ENCODE results near the gene NFYC. TPM values are rescaled to one million over a fixed set of nuclear protein-coding genes. Genes with fewer than 3 reads are reported as not detected.

The NFYC gene
- total RNA-seq, 1 experiment from 2014 or later: 61.6 TPM

DNA sequence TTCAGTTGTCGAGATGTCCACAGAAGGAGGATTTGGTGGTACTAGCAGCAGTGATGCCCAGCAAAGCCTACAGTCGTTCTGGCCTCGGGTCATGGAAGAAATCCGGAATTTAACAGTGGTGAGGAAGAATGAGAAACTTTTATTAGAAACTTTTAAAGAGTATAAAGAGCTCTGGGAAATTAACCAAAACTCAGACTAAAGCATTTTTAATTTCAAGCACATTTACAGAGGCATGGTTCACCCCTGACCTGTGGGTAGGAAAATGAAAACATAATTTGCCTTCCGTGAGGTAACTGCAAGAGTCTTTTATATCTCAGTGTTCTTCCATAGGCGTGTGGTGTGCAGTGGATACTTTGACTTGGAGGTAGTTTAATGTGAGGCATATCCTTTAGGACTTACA is 47.3 kb downstream of the NFYC start:
- CTCF ChIA-PET: no interaction called here
- BruUV-seq (replicated peaks): no TSS peak
- H3K4me3 Mint-ChIP-seq (ENCODE audit: unreplicated experiment): no peak overlapping the region
- POLR2A ChIA-PET: no interaction called here
- intact Hi-C loops (cut with micrococcal nuclease; ENCODE audit: unreplicated experiment): no loop called here
- Histone ChIP-seq H3K4me3 (ENCODE audit: low read depth, low read length) (no peak overlapping the region), H3K9me3 (no peaks in the 10 kb centered on the region), H3K4me1 (no peaks in the 10 kb centered on the region), H3K36me3 (ENCODE audit: control insufficient read depth, insufficient read depth, low read length) (no peaks in the 10 kb centered on the region; the same call in 1 of the 2 replicates), H3K27me3 (replicated peaks; ENCODE audit: control insufficient read depth, insufficient read depth, low read length) (no peaks in the 10 kb centered on the region)
- no peaks in the 10 kb centered on the region for H3K27me3 Mint-ChIP-seq (ENCODE audit: insufficient read depth, unreplicated experiment)
- H3K9me3 Mint-ChIP-seq (ENCODE audit: unreplicated experiment): no peaks in the 10 kb centered on the region
- no peak for DNase-seq
- no peaks in the 10 kb centered on the region for H3K4me1 Mint-ChIP-seq (ENCODE audit: low read depth, unreplicated experiment)
- no peak for TF ChIP-seq CTCF (IDR thresholded peaks at IDR 0.05; ENCODE audit: insufficient read depth in 1 of 2, low read depth in 1 of 2, low read length in 1 of 2, severe bottlenecking in 1 of 2, unreplicated experiment in 1 of 2)
- H3K27ac Mint-ChIP-seq (ENCODE audit: unreplicated experiment): no peak overlapping the region
- peaks cover 19% of the 10 kb centered on the region for H3K36me3 Mint-ChIP-seq (ENCODE audit: insufficient read depth, unreplicated experiment)

DNA sequence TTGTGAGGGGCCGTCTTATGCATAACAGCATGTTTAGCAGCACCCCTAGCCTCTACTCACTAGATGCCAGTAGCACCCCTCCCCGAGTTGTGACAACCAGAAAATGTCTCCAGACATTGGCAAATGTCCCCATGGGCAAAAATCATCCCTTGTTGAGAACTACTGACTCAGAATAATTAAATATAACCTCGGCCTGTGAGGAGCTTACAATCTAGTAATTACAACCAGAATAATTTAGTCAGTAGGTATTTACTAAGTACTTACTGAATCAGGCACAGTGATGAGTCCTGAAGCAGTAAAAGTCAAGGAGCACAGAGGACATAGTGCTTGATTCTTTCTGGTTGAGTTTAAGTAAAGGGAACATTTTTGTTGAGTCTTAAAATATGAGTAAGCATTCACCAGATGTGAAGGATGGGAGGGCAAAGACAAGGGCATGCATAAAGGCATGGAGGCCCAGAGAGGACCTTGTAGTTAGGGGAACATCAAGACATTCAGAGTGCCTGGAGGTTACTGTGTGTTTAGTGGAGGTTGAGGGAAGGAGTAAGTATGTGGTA is 48.0 kb downstream of the NFYC start:
- Mint-ChIP-seq H3K27ac (ENCODE audit: unreplicated experiment) (no peak overlapping the region), H3K27me3 (ENCODE audit: insufficient read depth, unreplicated experiment) (no peaks in the 10 kb centered on the region), H3K4me3 (ENCODE audit: unreplicated experiment) (no peak overlapping the region), H3K4me1 (ENCODE audit: low read depth, unreplicated experiment) (no peaks in the 10 kb centered on the region), H3K36me3 (ENCODE audit: insufficient read depth, unreplicated experiment) (peaks cover 19% of the 10 kb centered on the region), H3K9me3 (ENCODE audit: unreplicated experiment) (no peaks in the 10 kb centered on the region)
- BruUV-seq (replicated peaks): no TSS peak
- intact Hi-C loops (cut with micrococcal nuclease; ENCODE audit: unreplicated experiment): no loop called here
- H3K4me3 ChIP-seq (ENCODE audit: low read depth, low read length): no peak overlapping the region
- ChIA-PET CTCF (no interaction called here), POLR2A (no interaction called here)
- no peaks in the 10 kb centered on the region for H3K4me1 ChIP-seq
- TF ChIP-seq CTCF (IDR thresholded peaks at IDR 0.05; ENCODE audit: insufficient read depth in 1 of 2, low read depth in 1 of 2, low read length in 1 of 2, severe bottlenecking in 1 of 2, unreplicated experiment in 1 of 2): no peak
- no peak for DNase-seq
- H3K9me3 ChIP-seq: no peaks in the 10 kb centered on the region
- H3K27me3 ChIP-seq (replicated peaks; ENCODE audit: control insufficient read depth, insufficient read depth, low read length): no peaks in the 10 kb centered on the region
- no peaks in the 10 kb centered on the region; the same call in 1 of the 2 replicates for H3K36me3 ChIP-seq (ENCODE audit: control insufficient read depth, insufficient read depth, low read length)

DNA sequence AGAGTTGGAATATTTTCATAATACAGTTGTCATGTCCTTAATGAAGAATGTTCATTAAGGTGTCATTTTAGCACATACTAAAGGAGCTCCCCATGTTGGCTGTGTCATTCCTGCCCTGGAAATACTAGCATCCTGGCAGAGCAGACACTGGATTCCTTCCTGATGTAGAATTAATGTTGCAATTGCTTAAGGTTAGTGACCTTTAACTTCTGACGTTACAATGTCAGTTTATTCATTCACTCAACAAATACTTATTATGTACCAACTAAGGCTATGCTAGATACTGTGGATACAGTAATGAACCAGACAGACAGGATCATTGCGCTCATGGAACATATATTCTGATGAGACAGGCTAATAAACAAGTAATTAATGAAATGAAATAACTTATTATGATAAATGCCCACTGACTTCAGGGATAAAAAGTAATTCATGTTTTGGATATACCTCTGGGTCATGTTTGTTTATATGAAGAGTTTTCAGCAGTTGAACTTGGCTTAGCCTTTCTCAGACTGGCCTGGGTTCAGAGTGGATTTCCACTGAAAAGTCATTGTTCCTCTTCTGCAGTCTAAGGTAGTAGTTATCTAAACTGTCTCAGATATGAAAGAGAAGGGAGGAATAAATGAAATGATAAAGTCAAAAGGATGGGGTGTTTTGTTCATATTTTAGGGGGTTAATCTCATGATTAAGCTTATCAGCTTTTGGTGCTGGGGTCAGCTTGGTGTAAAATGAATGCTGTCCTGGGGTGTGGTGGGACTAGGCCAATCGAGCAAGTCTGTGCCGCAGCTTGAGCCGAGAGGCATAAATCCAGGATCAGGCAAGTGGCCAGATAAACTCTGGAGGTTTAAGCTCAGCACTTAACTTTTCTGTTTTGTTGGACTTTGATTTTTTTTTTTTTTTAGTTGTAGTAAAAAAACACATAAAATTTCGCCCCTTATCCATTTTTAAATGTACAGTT is 48.8 kb downstream of the NFYC start:
- Histone ChIP-seq H3K4me1 (no peaks in the 10 kb centered on the region), H3K27me3 (replicated peaks; ENCODE audit: control insufficient read depth, insufficient read depth, low read length) (no peaks in the 10 kb centered on the region), H3K9me3 (no peaks in the 10 kb centered on the region), H3K4me3 (ENCODE audit: low read depth, low read length) (no peak overlapping the region), H3K36me3 (ENCODE audit: control insufficient read depth, insufficient read depth, low read length) (no peaks in the 10 kb centered on the region; the same call in 1 of the 2 replicates)
- no peak for TF ChIP-seq CTCF (IDR thresholded peaks at IDR 0.05; ENCODE audit: insufficient read depth in 1 of 2, low read depth in 1 of 2, low read length in 1 of 2, severe bottlenecking in 1 of 2, unreplicated experiment in 1 of 2)
- ChIA-PET POLR2A (no interaction called here), CTCF (no interaction called here)
- Mint-ChIP-seq H3K36me3 (ENCODE audit: insufficient read depth, unreplicated experiment) (peaks cover 20% of the 10 kb centered on the region), H3K4me1 (ENCODE audit: low read depth, unreplicated experiment) (no peaks in the 10 kb centered on the region), H3K4me3 (ENCODE audit: unreplicated experiment) (no peak overlapping the region), H3K27me3 (ENCODE audit: insufficient read depth, unreplicated experiment) (no peaks in the 10 kb centered on the region), H3K9me3 (ENCODE audit: unreplicated experiment) (no peaks in the 10 kb centered on the region), H3K27ac (ENCODE audit: unreplicated experiment) (no peak overlapping the region)
- no TSS peak for BruUV-seq (replicated peaks)
- intact Hi-C loops (cut with micrococcal nuclease; ENCODE audit: unreplicated experiment): no loop called here
- DNase-seq: no peak

Data from Caco-2 (cell line).